SK-N-SH treated with all-trans-retinoic acid at 6 μM for 48 hours (cell line): ENCODE measurements around the gene CACNA1C.

Experiments used
- ARNTL ChIP-seq: fragments of 450-650 bp; formaldehyde crosslinking; IDR thresholded peaks from 2 replicates; pipeline ENCODE4 v1.5.0; 2020; ENCODE audit warnings: low read depth, mild to moderate bottlenecking, moderate library complexity, borderline replicate concordance
- CREB5 ChIP-seq: fragments of 250-450 bp; sonication (Bioruptor Pico); IDR thresholded peaks from 2 replicates; pipeline ENCODE4 v1.5.1; 2020; ENCODE audit warnings: low read depth, mild to moderate bottlenecking, moderate library complexity
- CSDC2 ChIP-seq: fragments of 250-450 bp; sonication (Bioruptor Pico); IDR thresholded peaks from 2 replicates; pipeline ENCODE4 v1.5.0; 2020; ENCODE audit warnings: mild to moderate bottlenecking, moderate library complexity
- CSRNP3 ChIP-seq: fragments of 250-450 bp; sonication (Bioruptor Pico); IDR thresholded peaks from 2 replicates; pipeline ENCODE4 v1.5.1; 2021; ENCODE audit warnings: mild to moderate bottlenecking, moderate library complexity
- GLIS3 ChIP-seq: fragments of 250-450 bp; sonication (Bioruptor Pico); IDR thresholded peaks from 2 replicates; pipeline ENCODE4 v1.5.0; 2020; ENCODE audit warnings: mild to moderate bottlenecking, moderate library complexity
- OSR1 ChIP-seq: fragments of 250-450 bp; sonication (Bioruptor Pico); IDR thresholded peaks from 2 replicates; pipeline ENCODE4 v1.8.0; 2022; ENCODE audit warnings: moderate library complexity, mild to moderate bottlenecking, inconsistent platforms
- PATZ1 ChIP-seq: fragments of 250-450 bp; sonication (Bioruptor Pico); IDR thresholded peaks from 2 replicates; pipeline ENCODE4 v1.8.0; 2020; ENCODE audit warnings: mild to moderate bottlenecking, moderate library complexity, borderline replicate concordance
- POU6F1 ChIP-seq: fragments of 250-450 bp; sonication (Bioruptor Pico); IDR thresholded peaks from 2 replicates; pipeline ENCODE4 v1.8.0; 2021; ENCODE audit warnings: low read depth, mild to moderate bottlenecking, moderate library complexity, borderline replicate concordance
- PPARA ChIP-seq: fragments of 250-450 bp; sonication (Bioruptor Pico); IDR thresholded peaks from 2 replicates; pipeline ENCODE4 v1.5.0; 2020; ENCODE audit warnings: mild to moderate bottlenecking, borderline replicate concordance
- TOX ChIP-seq: fragments of 250-450 bp; sonication (Bioruptor Pico); IDR thresholded peaks from 2 replicates; pipeline ENCODE4 v1.8.0; 2021; ENCODE audit warnings: mild to moderate bottlenecking, moderate library complexity, borderline replicate concordance
- TSHZ2 ChIP-seq: fragments of 250-450 bp; sonication (Bioruptor Pico); IDR thresholded peaks from 2 replicates; pipeline ENCODE4 v1.5.0; 2020; ENCODE audit warnings: mild to moderate bottlenecking, moderate library complexity
- ZFP3 ChIP-seq: fragments of 250-450 bp; sonication (Bioruptor Pico); IDR thresholded peaks from 2 replicates; pipeline ENCODE4 v1.5.0; 2020; ENCODE audit warnings: mild to moderate bottlenecking, moderate library complexity
- ZFP30 ChIP-seq: fragments of 450-650 bp; formaldehyde crosslinking; IDR thresholded peaks from 2 replicates; pipeline ENCODE4 v1.5.0; 2022; ENCODE audit warnings: mild to moderate bottlenecking, moderate library complexity

GRCh38 chr12:2683283-2684025, 630.7 kb downstream of the CACNA1C start:
- TF ChIP-seq ZFP3 (CRISPR knock-in tag) (no peak), PATZ1 (CRISPR knock-in tag) (no peak), ARNTL (no peak), CSRNP3 (CRISPR knock-in tag) (no peak), TSHZ2 (no peak), TOX (CRISPR knock-in tag) (no peak), CSDC2 (CRISPR knock-in tag) (no peak), ZFP30 (CRISPR knock-in tag) (no peak), OSR1 (CRISPR knock-in tag) (no peak), PPARA (no peak), POU6F1 (CRISPR knock-in tag) (no peak), GLIS3 (CRISPR knock-in tag) (no peak), CREB5 (CRISPR knock-in tag) (no peak)
